ENCODE measurements around the gene MBTPS1.

The MBTPS1 gene

DNA sequence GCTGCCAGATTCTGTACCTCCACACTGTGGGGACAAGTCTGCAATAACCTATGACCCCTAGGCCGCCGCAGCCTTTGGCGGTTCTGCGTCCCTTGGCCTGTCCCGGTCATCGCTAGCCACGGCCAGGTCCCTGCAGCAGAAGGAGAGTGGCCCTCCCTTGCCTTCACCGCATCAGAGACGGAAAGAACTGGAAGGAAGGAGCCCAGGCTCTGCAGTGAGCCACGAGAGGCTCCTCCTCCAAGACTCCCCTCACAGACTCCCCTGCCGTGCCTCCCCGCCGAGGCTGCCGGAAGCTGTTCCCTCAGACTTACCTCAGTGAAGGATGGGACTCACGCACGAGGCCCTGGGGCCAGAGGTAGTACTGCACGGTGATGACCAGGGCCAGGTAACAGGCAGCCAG, 85.2 kb downstream of the MBTPS1 start:
- TF ChIP-seq, protein P1, sequence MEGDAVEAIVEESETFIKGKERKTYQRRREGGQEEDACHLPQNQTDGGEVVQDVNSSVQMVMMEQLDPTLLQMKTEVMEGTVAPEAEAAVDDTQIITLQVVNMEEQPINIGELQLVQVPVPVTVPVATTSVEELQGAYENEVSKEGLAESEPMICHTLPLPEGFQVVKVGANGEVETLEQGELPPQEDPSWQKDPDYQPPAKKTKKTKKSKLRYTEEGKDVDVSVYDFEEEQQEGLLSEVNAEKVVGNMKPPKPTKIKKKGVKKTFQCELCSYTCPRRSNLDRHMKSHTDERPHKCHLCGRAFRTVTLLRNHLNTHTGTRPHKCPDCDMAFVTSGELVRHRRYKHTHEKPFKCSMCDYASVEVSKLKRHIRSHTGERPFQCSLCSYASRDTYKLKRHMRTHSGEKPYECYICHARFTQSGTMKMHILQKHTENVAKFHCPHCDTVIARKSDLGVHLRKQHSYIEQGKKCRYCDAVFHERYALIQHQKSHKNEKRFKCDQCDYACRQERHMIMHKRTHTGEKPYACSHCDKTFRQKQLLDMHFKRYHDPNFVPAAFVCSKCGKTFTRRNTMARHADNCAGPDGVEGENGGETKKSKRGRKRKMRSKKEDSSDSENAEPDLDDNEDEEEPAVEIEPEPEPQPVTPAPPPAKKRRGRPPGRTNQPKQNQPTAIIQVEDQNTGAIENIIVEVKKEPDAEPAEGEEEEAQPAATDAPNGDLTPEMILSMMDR (IDR thresholded peaks at IDR 0.05; ENCODE audit: low read depth, low read length): no peak
- no peak overlapping the region for H3K4me3 ChIP-seq (ENCODE audit: low read depth, low read length)
- DNase-seq (ENCODE audit: low read depth, low spot score): no peak
- in situ Hi-C loops (cut with HindIII; ENCODE audit: low sequenced_read_pairs): no loop called here

DNA sequence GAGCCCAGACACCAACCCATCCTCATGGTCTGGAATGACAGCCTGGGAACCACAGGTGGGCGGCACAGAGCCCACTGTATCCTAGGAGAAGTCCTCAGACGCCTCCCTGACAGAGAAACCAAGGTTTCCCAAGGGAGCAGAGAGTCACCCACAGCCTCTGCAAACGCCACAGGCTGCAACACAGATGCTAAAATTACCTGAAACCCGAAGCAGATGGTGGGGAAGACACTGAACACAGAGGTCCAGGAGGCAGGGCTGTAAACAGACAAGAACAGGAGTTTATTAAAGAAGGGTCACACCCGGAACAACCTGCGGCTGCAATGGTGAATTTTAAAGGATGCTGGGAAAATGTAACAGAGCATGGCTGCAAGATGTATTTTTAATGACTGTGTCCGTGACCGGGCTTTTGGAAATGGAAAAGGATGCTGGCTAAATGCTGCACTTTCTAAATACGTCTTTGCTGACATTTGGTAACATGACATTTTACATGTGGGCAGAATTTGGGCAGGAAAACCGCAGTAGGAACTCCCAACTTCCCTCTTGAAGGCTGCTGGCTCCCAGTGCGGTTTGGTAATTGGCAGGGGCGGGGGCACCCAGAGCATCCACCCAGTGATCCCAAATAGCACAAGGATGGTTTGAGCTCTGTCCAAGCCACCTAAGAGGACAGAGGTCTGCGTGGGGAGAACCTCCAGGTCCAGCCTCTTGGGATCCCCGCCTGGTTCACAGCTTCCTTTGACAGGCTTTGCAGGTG, 87.3 kb downstream of the MBTPS1 start:
- H3K4me3 ChIP-seq (ENCODE audit: low read depth, low read length): no peak overlapping the region
- DNase-seq (ENCODE audit: low read depth, low spot score): no peak
- TF ChIP-seq, protein P1 (IDR thresholded peaks at IDR 0.05; ENCODE audit: low read depth, low read length): no peak
- in situ Hi-C loops (cut with HindIII; ENCODE audit: low sequenced_read_pairs): no loop called here

DNA sequence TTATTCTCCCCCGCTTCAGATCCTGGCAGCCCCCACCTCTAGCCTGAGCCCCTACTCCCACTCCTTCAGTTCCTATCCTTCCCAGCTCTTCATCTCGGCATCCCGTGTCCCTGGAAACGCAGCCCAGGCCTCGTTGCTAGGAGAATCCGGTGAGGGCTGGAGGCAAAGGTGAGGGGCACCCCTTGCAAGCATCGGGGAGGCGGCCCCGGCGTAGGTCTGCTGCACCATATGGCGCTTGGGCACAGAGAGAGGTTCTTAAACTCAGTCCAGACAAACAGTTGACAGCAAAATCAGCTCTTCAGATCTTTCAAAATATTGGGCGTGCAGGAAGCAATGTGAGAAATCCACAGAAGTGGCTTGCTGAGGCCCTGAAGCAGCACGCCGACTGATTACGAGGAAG, 89.1 kb downstream of the MBTPS1 start:
- no peak overlapping the region for H3K4me3 ChIP-seq (ENCODE audit: low read depth, low read length)
- no peak for DNase-seq (ENCODE audit: low read depth, low spot score)
- in situ Hi-C loops (cut with HindIII; ENCODE audit: low sequenced_read_pairs): no loop called here
- TF ChIP-seq, protein P1 (IDR thresholded peaks at IDR 0.05; ENCODE audit: low read depth, low read length): no peak

- no peak for DNase-seq (ENCODE audit: low read depth, low spot score)
- TF ChIP-seq, protein P1 (IDR thresholded peaks at IDR 0.05; ENCODE audit: low read depth, low read length): no peak
- H3K4me3 ChIP-seq (ENCODE audit: low read depth, low read length): no peak overlapping the region
- in situ Hi-C loops (cut with HindIII; ENCODE audit: low sequenced_read_pairs): no loop called here
These were observed 90.1 kb downstream of the MBTPS1 start for GRCh38 chr16:84026606-84027005.

DNA sequence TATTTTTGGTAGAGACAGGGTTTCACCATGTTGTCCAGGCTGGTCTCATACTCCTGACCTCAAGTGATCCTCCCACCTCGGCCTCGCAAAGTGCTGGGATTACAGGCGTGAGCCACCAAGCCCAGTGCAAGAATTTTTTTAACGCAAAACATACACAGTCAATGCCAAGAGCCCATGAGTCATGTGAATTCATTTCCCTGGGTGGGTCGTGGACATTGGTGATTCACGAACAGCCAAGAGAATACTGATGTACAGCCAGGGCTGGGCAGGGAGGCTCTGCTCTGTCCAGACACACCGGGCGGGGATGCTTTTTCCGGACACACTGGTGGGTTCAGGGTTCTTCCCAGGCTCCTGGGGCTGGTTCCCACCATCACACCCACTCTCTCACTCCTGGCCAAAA, 91.9 kb downstream of the MBTPS1 start:
- DNase-seq (ENCODE audit: low read depth, low spot score): peak; percentile 17
- TF ChIP-seq, protein P1 (IDR thresholded peaks at IDR 0.05; ENCODE audit: low read depth, low read length): no peak
- H3K4me3 ChIP-seq (ENCODE audit: low read depth, low read length): no peak overlapping the region
- in situ Hi-C loops (cut with HindIII; ENCODE audit: low sequenced_read_pairs): no loop called here

DNA sequence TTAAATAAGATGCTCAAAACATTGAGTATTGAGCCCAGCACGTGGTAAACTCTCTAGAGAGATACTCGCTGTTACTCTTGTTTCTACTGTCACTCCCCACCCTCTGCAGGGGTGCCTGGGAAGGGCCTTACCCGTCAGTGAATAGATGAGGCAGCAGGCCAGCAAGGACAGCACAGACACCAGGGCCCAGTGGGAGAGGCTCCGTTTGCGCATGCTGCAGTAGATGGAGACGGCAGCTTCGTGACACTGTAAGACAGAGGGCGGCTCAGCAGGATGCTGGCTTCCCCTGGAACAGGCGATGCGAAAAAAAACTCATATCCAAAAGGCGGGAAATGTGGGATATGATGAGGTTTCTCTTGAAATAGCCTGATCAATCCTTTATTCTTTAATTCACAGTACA, 94.1 kb downstream of the MBTPS1 start:
- H3K4me3 ChIP-seq (ENCODE audit: low read depth, low read length): no peak overlapping the region
- DNase-seq (ENCODE audit: low read depth, low spot score): no peak
- in situ Hi-C loops (cut with HindIII; ENCODE audit: low sequenced_read_pairs): no loop called here
- TF ChIP-seq, protein P1 (IDR thresholded peaks at IDR 0.05; ENCODE audit: low read depth, low read length): no peak

Measured in astrocyte of the spinal cord (primary cell).